CD14-positive monocyte (primary cell): ENCODE measurements around the gene KDM1B. TPM values are rescaled to one million over a fixed set of nuclear protein-coding genes. Genes with fewer than 3 reads are reported as not detected.

Experiments used
- DNase-seq, 3 donors: peaks; one replicate each; pipeline ENCODE4 v3.0.0-alpha.2; 2011 to 2022
- H2AFZ ChIP-seq: 2 replicates; pipeline ENCODE4 v1.6.0; 2012; ENCODE audit warnings: mild to moderate bottlenecking, low read depth, low read length, inconsistent platforms; ENCODE audit not compliant: insufficient read depth, poor library complexity, severe bottlenecking
- H3K27ac ChIP-seq, 2 donors: 1 replicate in 1 of 2; 2 replicates in 1 of 2; pipeline ENCODE4 v1.5.1; 2012 to 2013; ENCODE audit warnings: low read length in 2 of 2, control low read depth in 1 of 2, inconsistent platforms in 1 of 2, low read depth in 1 of 2, mild to moderate bottlenecking in 1 of 2
- H3K27me3 ChIP-seq, 2 donors: one replicate each; pipeline versions ENCODE4 v1.6.0 to v1.6.1; 2011 to 2013; ENCODE audit warnings: low read length in 2 of 2; ENCODE audit not compliant: control insufficient read depth in 2 of 2, insufficient read depth in 2 of 2
- H3K36me3 ChIP-seq, 2 donors: replicated peaks in 1 of 2; 1 replicate in 1 of 2; 2 replicates in 1 of 2; pipeline versions ENCODE4 v1.5.1 to v1.6.1; 2012 to 2013; ENCODE audit warnings: low read length in 2 of 2, control low read depth in 1 of 2, inconsistent platforms in 1 of 2, mild to moderate bottlenecking in 1 of 2; ENCODE audit not compliant: insufficient read depth in 2 of 2, control insufficient read depth in 1 of 2
- H3K4me1 ChIP-seq, 2 donors: 1 replicate in 1 of 2; 2 replicates in 1 of 2; pipeline versions ENCODE4 v1.5.1 to v1.6.1; 2012 to 2013; ENCODE audit warnings: low read length in 2 of 2, control low read depth in 1 of 2, inconsistent platforms in 1 of 2, mild to moderate bottlenecking in 1 of 2, moderate library complexity in 1 of 2; ENCODE audit not compliant: insufficient read depth in 2 of 2, control insufficient read depth in 1 of 2
- H3K4me2 ChIP-seq: replicated peaks from 2 replicates; pipeline ENCODE3; 2012; ENCODE audit warnings: low read length, moderate library complexity, mild to moderate bottlenecking; ENCODE audit not compliant: poor library complexity, severe bottlenecking; ENCODE audit errors: extremely low read depth
- H3K4me3 ChIP-seq, 3 experiments: fragments of 200-600 bp in 1 of 3; sonication (generic) in 1 of 3; replicated peaks in 1 of 3; 1 replicate in 2 of 3; 2 replicates in 1 of 3; pipeline ENCODE4 v1.5.1; 2011 to 2013; ENCODE audit warnings: low read length in 3 of 3, mild to moderate bottlenecking in 3 of 3, control low read depth in 2 of 3, low read depth in 2 of 3, inconsistent platforms in 1 of 3, moderate library complexity in 1 of 3
- H3K79me2 ChIP-seq: 2 replicates; pipeline ENCODE4 v1.6.0; 2012; ENCODE audit warnings: mild to moderate bottlenecking, control low read depth, inconsistent platforms, low read length, moderate library complexity; ENCODE audit not compliant: insufficient read depth
- H3K9ac ChIP-seq: 2 replicates; pipeline ENCODE4 v1.6.0; 2017; ENCODE audit warnings: low read length, mild to moderate bottlenecking; ENCODE audit not compliant: insufficient read depth, poor library complexity, severe bottlenecking
- H3K9me3 ChIP-seq, 2 donors: replicated peaks in 1 of 2; 1 replicate in 1 of 2; 2 replicates in 1 of 2; pipeline versions ENCODE4 v1.5.1 to v1.6.1; 2012 to 2013; ENCODE audit warnings: low read length in 2 of 2, control low read depth in 1 of 2; ENCODE audit not compliant: control insufficient read depth in 1 of 2, insufficient read depth in 1 of 2
- H4K20me1 ChIP-seq: 2 replicates; pipeline ENCODE4 v1.6.0; 2012; ENCODE audit warnings: mild to moderate bottlenecking, low read length, control low read depth, moderate library complexity; ENCODE audit not compliant: insufficient read depth
- H3K27ac Mint-ChIP-seq, 7 donors: one replicate each; pipeline ENCODE4 v1.8.0; 2020; ENCODE audit warnings: mild to moderate bottlenecking in 7 of 7, mixed read lengths in 7 of 7, moderate library complexity in 6 of 7, inconsistent platforms in 2 of 7
- H3K27me3 Mint-ChIP-seq, 3 donors: one replicate each; pipeline ENCODE4 v1.8.0; 2021 to 2022; ENCODE audit warnings: low read depth in 3 of 3, mild to moderate bottlenecking in 3 of 3, mixed read lengths in 3 of 3, moderate library complexity in 3 of 3, inconsistent platforms in 1 of 3
- H3K36me3 Mint-ChIP-seq, 2 donors: one replicate each; pipeline ENCODE4 v1.8.0; 2020; ENCODE audit warnings: mixed read lengths in 2 of 2, inconsistent platforms in 1 of 2, mild to moderate bottlenecking in 1 of 2
- H3K4me1 Mint-ChIP-seq: one replicate; pipeline ENCODE4 v1.8.0; 2020; ENCODE audit warnings: mild to moderate bottlenecking, mixed read lengths
- H3K4me3 Mint-ChIP-seq, 2 donors: one replicate each; pipeline ENCODE4 v1.8.0; 2020; ENCODE audit warnings: mild to moderate bottlenecking in 2 of 2, mixed read lengths in 2 of 2, moderate library complexity in 1 of 2
- H3K9me3 Mint-ChIP-seq, 7 donors: one replicate each; pipeline ENCODE4 v1.8.0; 2020 to 2022; ENCODE audit warnings: mixed read lengths in 7 of 7, mild to moderate bottlenecking in 6 of 7, moderate library complexity in 6 of 7, inconsistent platforms in 2 of 7
- WGBS: methylation state at CpG from one replicate; pipeline ENCODE4 v1.1.5; 2013; ENCODE audit warnings: missing lambda C conversion rate; ENCODE audit not compliant: insufficient coverage; 5-methylcytosine and 5-hydroxymethylcytosine counted together
- intact Hi-C, 2 donors: fragments of 100-400 bp; cut with micrococcal nuclease; formaldehyde crosslinking; loops; one replicate each; pipeline versions ENCODE4 v1.15.0 to v1.15.1; 2023
- polyA plus RNA-seq, 3 donors: library from polyadenylated mRNA; depleted of rRNA in 1 of 3; unstranded in 2 of 3; stranded (reverse) in 1 of 3; fragments of 300-500 nt in 2 of 3; fragments of >200 nt in 1 of 3; fragmentation: Illumina TruSeq in 2 of 3; gene quantifications; 1 replicate in 2 of 3; 2 replicates in 1 of 3; pipeline ENCODE4 v1.2.3, GENCODE V29; 2012 to 2021
- TF ChIP-seq, protein P1 (sequence below): fragments of 200-600 bp; IDR thresholded peaks from one replicate; pipeline ENCODE4 v1.8.0; 2022; ENCODE audit warnings: antibody characterized with exemption, mild to moderate bottlenecking

KDM1B gene
- polyA plus RNA-seq, 3 donors: 4.4 to 50.8 (median 24.1) TPM

DNA sequence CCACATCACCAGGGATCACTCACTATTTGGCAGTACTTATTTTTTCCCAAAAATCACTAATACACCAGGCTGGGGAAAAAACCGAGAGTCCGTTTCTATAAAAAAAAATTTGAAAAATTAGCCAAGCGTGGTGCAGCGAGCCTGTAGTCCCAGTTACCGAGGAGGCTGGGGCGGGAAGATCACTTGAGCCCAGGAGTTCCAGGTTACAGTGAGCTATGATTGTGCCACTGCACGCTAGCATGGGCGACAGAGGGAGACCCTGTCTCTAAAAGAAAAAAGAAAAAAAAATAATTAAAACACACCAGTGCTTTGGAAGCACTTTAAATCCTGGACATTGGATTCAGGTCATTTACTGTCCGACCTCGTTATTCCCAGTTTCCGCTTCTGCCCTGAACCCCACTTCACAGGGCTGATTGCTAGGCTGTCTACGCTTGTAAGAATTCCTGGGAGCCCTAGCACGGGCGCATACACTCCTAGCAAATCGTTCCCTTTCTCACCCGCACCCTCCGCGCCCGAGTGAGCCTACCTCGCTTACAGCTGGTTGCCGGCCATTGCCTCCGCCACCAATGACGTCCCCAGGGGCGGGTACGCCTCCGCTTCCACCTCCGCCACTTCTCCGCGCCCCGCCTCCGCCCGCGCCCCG is 594 bp upstream of the KDM1B start, which contains the start of gene TPMT:
TPMT (minus strand) TSS at position 571 of the 643 bp plus-strand sequence. CDS start 5,950 bp downstream, outside the sequence.
- peaks cover 81% of the 10 kb centered on the region for H3K79me2 ChIP-seq
- peaks cover 31 to 53% of the 10 kb centered on the region in 2 donors for H3K4me1 ChIP-seq
- DNase-seq: no peak
- H3K9me3 Mint-ChIP-seq: peaks cover 0 to 3% (median 0%) of the 10 kb centered on the region in 7 donors
- TF ChIP-seq, protein P1, sequence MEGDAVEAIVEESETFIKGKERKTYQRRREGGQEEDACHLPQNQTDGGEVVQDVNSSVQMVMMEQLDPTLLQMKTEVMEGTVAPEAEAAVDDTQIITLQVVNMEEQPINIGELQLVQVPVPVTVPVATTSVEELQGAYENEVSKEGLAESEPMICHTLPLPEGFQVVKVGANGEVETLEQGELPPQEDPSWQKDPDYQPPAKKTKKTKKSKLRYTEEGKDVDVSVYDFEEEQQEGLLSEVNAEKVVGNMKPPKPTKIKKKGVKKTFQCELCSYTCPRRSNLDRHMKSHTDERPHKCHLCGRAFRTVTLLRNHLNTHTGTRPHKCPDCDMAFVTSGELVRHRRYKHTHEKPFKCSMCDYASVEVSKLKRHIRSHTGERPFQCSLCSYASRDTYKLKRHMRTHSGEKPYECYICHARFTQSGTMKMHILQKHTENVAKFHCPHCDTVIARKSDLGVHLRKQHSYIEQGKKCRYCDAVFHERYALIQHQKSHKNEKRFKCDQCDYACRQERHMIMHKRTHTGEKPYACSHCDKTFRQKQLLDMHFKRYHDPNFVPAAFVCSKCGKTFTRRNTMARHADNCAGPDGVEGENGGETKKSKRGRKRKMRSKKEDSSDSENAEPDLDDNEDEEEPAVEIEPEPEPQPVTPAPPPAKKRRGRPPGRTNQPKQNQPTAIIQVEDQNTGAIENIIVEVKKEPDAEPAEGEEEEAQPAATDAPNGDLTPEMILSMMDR: no peak
- H3K4me3 ChIP-seq: peak within 1 kb of the TSS; percentile 90 to 99 (median 99)
- H3K4me3 Mint-ChIP-seq: peak within 1 kb of the TSS; percentile 96 to 100
- peaks cover 20 to 41% of the 10 kb centered on the region in 2 donors for H3K36me3 Mint-ChIP-seq
- H3K27ac ChIP-seq: peak within 1 kb of the TSS; percentile 99
- peaks cover 0 to 1% (median 0%) of the 10 kb centered on the region in 3 donors for H3K27me3 Mint-ChIP-seq
- peaks cover 47% of the 10 kb centered on the region for H3K4me1 Mint-ChIP-seq
- H3K36me3 ChIP-seq: peaks cover 10% of the 10 kb centered on the region in 2 donors
- intact Hi-C loops: loop anchor here (5.0 to 10.0 kb wide), 3 partner anchors 33 to 110 kb away; partner anchors contain the start of gene DEK (in 2 of the 2)
- peak within 1 kb of the TSS; percentile 98 for H3K9ac ChIP-seq
- peak within 1 kb of the TSS; percentile 86 for H2AFZ ChIP-seq
- H3K27me3 ChIP-seq: no peaks in the 10 kb centered on the region
- under 1% methylated on average over 28 of the region's 34 CpGs for WGBS
- no peaks in the 10 kb centered on the region for H3K9me3 ChIP-seq
- H3K4me2 ChIP-seq: peak within 1 kb of the TSS; percentile 91
- H4K20me1 ChIP-seq: peaks cover 11% of the 10 kb centered on the region
- H3K27ac Mint-ChIP-seq: peak within 1 kb of the TSS; percentile 98 to 100 (median 99)

DNA sequence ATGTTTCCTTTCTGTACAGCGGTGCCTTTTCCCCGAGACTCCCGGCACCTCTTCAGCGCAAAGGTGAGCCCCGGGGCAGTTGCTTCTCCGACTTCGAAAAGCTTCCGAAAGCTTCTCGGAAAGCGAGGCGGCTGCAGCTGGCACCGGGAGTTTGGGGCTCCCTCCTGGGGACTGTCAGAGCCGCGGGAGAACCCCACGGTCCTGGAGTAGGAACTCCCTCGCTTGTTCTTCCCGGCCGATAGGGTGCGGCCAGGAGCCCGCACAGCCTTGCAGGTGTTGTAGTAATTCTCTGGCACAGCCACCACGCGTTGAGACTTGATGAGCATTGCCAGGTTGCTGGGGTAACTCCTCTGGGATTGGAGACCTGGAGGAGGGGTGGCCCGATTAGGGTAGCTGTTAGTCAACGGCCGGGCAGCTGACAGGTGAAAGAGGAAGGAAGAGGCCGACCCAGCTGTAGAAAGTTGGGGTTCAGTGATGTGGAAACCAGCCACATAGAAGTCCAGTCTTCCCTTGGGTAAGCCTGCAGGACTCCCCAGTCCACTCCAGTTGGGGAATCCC is 721 bp downstream of the KDM1B start:
- peaks cover 0 to 5% (median 0%) of the 10 kb centered on the region in 7 donors for H3K9me3 Mint-ChIP-seq
- Histone ChIP-seq H3K79me2 (peaks cover 80% of the 10 kb centered on the region), H3K4me2 (peak overlapping the region; percentile 91), H3K9me3 (no peaks in the 10 kb centered on the region), H3K36me3 (peaks cover 17 to 23% of the 10 kb centered on the region in 2 donors), H3K9ac (peak overlapping the region; percentile 98), H3K27ac (peak overlapping the region; percentile 99), H4K20me1 (peaks cover 18% of the 10 kb centered on the region), H3K27me3 (no peaks in the 10 kb centered on the region), H2AFZ (peak overlapping the region; percentile 86), H3K4me1 (peaks cover 30 to 64% of the 10 kb centered on the region in 2 donors), H3K4me3 (peak overlapping the region; percentile 85 to 99 (median 99))
- H3K27me3 Mint-ChIP-seq: peaks cover 0 to 1% (median 0%) of the 10 kb centered on the region in 3 donors
- intact Hi-C loops: loop anchor here (5.0 to 10.0 kb wide), 2 partner anchors 106 to 109 kb away; partner anchors contain the start of gene DEK (in 2 of the 2)
- peak; percentile 85 to 96 (median 91) for DNase-seq
- TF ChIP-seq, protein P1: no peak
- peak overlapping the region; percentile 88 to 95 for H3K4me3 Mint-ChIP-seq
- peak overlapping the region; percentile 93 to 99 (median 97) for H3K27ac Mint-ChIP-seq
- peaks cover 21 to 42% of the 10 kb centered on the region in 2 donors for H3K36me3 Mint-ChIP-seq
- peaks cover 46% of the 10 kb centered on the region for H3K4me1 Mint-ChIP-seq
- under 1% methylated on average over 26 of the region's 26 CpGs for WGBS
